Activated CD4-positive, alpha-beta T cell treated with anti-CD3 and anti-CD28 coated beads for 36 hours (primary cell): ENCODE data around the gene LZIC. TPM values are rescaled to one million over a fixed set of nuclear protein-coding genes. Genes with fewer than 3 reads are reported as not detected.
"Not testable (repeated sequence)": the region's sequence is repeated elsewhere in the genome, so short reads cannot be mapped to it uniquely, and the experiment has no call there.

Experiments
- ATAC-seq: fragments of 200-7000 bp; cut with Tn5 transposase; one replicate; pipeline ENCODE4 v1.10.0; 2021; ENCODE audit warnings: mild to moderate bottlenecking, moderate library complexity
- CTCF ChIA-PET: fragments of 350-600 bp; sonication (Branson Sonifier 250); formaldehyde crosslinking; loops from one replicate; lab custom pipeline; 2021; ENCODE audit warnings: antibody characterized with exemption; lab: Charles Lee
- POLR2A ChIA-PET: fragments of 350-600 bp; sonication (Branson Sonifier 250); formaldehyde crosslinking; loops from one replicate; lab custom pipeline; 2021; ENCODE audit warnings: antibody characterized with exemption, inconsistent platforms; lab: Charles Lee
- DNase-seq: peaks from one replicate; pipeline ENCODE4 v3.0.0-alpha.2; 2020
- H3K27ac Mint-ChIP-seq: one replicate; pipeline ENCODE4 v1.8.0; 2021; ENCODE audit warnings: mixed read lengths
- H3K27me3 Mint-ChIP-seq: one replicate; pipeline ENCODE4 v1.8.0; 2021; ENCODE audit warnings: mixed read lengths
- H3K36me3 Mint-ChIP-seq: one replicate; pipeline ENCODE4 v1.8.0; 2021; ENCODE audit warnings: low read depth, mixed read lengths
- H3K4me1 Mint-ChIP-seq: one replicate; pipeline ENCODE4 v1.8.0; 2021; ENCODE audit warnings: mixed read lengths
- H3K4me3 Mint-ChIP-seq: one replicate; pipeline ENCODE4 v1.8.0; 2021; ENCODE audit warnings: mild to moderate bottlenecking, moderate library complexity, mixed read lengths
- H3K9me3 Mint-ChIP-seq: one replicate; pipeline ENCODE4 v1.8.0; 2021; ENCODE audit warnings: low read depth, mixed read lengths
- intact Hi-C, 2 experiments: fragments of 100-400 bp; cut with DNase I in 1 of 2; cut with micrococcal nuclease in 1 of 2; formaldehyde crosslinking; loops; one replicate each; pipeline versions ENCODE4 v1.14.2 to v1.15.1; 2022 to 2024; cut with DNase I, micrococcal nuclease
- total RNA-seq, 2 experiments: library from RNA; stranded (reverse); gene quantifications; one replicate each; pipeline ENCODE4 v1.2.3, GENCODE V29; 2021

LZIC gene
- total RNA-seq, 2 experiments from 2014 or later: 23.4 to 32.0 TPM

DNA sequence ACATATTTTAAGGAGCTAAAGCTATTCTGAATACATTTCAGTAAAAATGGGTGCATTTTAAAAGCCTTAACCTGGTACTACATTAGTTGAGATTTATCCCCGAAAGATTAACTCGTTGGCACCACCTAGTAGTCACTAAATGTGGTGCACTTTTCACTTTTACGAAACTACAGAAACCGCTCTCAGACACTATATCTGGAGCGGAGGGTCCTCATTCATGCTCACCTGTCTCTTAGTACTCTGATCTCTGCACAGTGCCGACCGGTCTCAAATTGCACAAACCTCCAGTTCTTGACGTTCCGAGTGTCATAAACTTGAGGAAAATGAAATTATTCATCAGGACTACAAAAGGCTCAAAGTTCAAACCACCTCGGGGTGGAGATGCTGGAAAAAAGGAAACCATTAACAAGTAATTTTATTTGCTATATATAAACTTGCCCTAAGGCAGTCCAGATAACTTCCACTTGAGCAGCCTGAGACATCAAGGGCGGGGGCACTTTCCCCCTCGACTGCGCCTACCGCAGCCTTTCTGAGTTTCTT is 722 bp downstream of the LZIC start:
- no peaks in the 10 kb centered on the region for H3K9me3 Mint-ChIP-seq
- CTCF ChIA-PET: interaction anchor here (0.7 to 2.0 kb wide), 11 partner anchors 8 to 74 kb away, joined by 3 to 11 read pairs (median 4); partner anchors contain the start of gene CTNNBIP1

DNA sequence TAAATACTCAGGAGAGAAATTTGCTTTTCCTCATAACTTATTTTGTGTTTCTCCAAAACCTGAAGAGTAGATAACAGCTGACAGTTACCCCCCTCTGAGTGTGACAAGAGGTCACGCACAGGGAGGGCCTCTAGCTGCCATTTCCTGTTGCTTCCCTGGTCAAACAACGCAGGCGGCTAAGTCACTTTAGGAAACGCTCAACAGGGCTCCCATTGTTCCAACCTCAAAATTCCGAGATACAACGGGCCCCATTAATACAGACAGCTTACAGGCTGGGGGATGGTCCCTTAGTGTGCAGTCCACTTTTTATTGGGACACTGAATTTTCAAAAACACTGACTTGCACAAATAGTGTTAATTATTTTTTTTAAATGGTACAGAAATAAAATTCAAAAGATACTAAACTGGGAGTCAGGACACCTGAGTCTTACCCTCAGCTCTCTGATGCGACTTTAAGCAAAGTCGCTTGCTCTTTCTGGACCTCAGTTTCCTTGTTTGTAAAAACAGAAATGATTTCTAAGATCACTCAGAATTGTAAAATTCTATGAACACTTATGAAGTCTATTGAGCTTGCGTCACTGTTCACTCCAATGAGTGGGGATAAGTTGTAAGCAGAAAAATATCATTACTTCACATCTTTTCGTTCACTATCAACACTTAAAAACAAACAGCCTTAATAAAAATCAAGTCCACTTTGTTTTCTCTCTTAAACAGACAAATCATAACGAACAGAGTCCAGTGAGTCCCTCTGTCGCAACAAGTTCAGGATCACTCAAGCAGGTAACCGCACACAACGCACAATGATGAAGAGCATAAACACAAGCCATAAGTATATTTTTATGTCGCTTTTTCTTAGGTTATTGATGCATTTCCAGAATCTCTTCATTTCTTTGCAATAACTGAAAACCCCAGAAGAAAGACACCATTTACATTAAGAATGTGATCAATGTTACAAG is 13.5 kb downstream of the LZIC start:
- no peak for ATAC-seq
- no peak for DNase-seq
- intact Hi-C loops: no loop called here
- H3K4me1 Mint-ChIP-seq: no peaks in the 10 kb centered on the region
- ChIA-PET POLR2A (no interaction called here), CTCF (interaction anchor here (1.3 to 1.5 kb wide), 3 partner anchors 12 to 20 kb away, joined by 3 to 6 read pairs (median 3); partner anchors contain the start of genes LZIC and NMNAT1)
- H3K27ac Mint-ChIP-seq: no peak overlapping the region
- peaks cover 29% of the 10 kb centered on the region for H3K36me3 Mint-ChIP-seq
- no peak overlapping the region for H3K4me3 Mint-ChIP-seq
- no peaks in the 10 kb centered on the region for H3K9me3 Mint-ChIP-seq
- H3K27me3 Mint-ChIP-seq: no peaks in the 10 kb centered on the region

More for the DNA sequence above, 722 bp downstream of the LZIC start:
- H3K4me1 Mint-ChIP-seq: peaks cover 18% of the 10 kb centered on the region
- intact Hi-C loops: loop anchor here (1.0 to 5.0 kb wide), 9 partner anchors 40 to 514 kb away; partner anchors contain the start of genes CLSTN1 (in 1 of the 2) and UBE4B (in 1 of the 2)
- ATAC-seq (peak; percentile 50), DNase-seq (peak; percentile 30)
- H3K27ac Mint-ChIP-seq: peak overlapping the region; percentile 98
- POLR2A ChIA-PET: no interaction called here
- H3K27me3 Mint-ChIP-seq: no peaks in the 10 kb centered on the region
- peaks cover 6% of the 10 kb centered on the region for H3K36me3 Mint-ChIP-seq
- H3K4me3 Mint-ChIP-seq: peak overlapping the region; percentile 96

DNA sequence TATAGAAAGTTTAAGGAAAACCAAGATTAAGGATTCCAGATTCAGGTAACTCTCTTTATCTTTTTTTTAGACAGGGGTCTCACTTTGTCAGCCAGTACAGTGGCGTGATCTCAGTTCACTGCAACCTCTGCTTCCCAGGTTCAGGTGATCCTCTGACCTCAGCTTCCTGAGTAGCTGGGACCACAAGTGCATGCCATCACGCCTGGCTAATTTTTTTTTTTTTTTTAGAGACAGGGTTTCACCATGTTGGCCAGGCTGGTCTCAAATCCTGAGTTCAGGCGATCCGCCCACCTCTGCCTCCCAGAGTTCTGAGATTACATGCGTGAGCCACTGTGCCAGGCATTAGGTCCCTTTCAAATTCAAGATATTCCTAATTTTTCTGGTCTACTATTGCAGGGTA is 15.9 kb downstream of the LZIC start:
- CTCF ChIA-PET: interaction anchor here (0.6 kb wide), 2 partner anchors 269 to 698 kb away, joined by 3 read pairs; no protein-coding TSS in a partner anchor

GRCh38 chr1:9922342-9922741 is 20.8 kb downstream of the LZIC start:
- no peak for ATAC-seq
- ChIA-PET CTCF (no interaction called here), POLR2A (no interaction called here)
- intact Hi-C loops: no loop called here
- Mint-ChIP-seq H3K4me1 (peaks cover 9% of the 10 kb centered on the region), H3K36me3 (no peaks in the 10 kb centered on the region), H3K27ac (no peak overlapping the region), H3K9me3 (no peaks in the 10 kb centered on the region), H3K27me3 (no peaks in the 10 kb centered on the region), H3K4me3 (no peak overlapping the region)
- DNase-seq: no peak

More for the DNA sequence above, 15.9 kb downstream of the LZIC start:
- ATAC-seq: no peak
- no peak overlapping the region for H3K27ac Mint-ChIP-seq
- H3K27me3 Mint-ChIP-seq: no peaks in the 10 kb centered on the region
- H3K9me3 Mint-ChIP-seq: no peaks in the 10 kb centered on the region
- no peak for DNase-seq
- H3K4me3 Mint-ChIP-seq: no peak overlapping the region
- H3K36me3 Mint-ChIP-seq: peaks cover 17% of the 10 kb centered on the region
- intact Hi-C loops: no loop called here
- POLR2A ChIA-PET: no interaction called here
- H3K4me1 Mint-ChIP-seq: no peaks in the 10 kb centered on the region

DNA sequence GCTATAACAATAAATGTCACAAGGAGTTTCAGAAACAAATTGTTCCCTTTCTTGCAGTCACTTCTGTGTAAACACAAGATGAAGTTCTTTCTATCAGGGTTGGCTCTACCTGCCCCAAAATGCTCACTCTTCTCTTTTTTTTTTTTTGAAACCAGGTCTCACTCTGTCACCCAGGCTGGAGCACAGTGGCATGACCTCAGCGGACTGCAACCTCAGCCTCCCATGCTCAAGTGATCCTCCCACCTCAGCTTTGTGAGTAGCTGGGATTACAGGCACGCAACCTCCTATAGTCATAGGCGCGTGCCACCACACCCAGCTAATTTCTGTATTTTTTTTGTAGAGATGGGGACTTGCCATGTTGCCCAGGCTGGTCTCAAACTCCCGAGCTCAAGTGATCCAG is 22.6 kb downstream of the LZIC start:
- Mint-ChIP-seq H3K27ac (no peak overlapping the region), H3K36me3 (no peaks in the 10 kb centered on the region), H3K9me3 (no peaks in the 10 kb centered on the region), H3K4me1 (peaks cover 9% of the 10 kb centered on the region), H3K4me3 (no peak overlapping the region), H3K27me3 (no peaks in the 10 kb centered on the region)
- intact Hi-C loops: no loop called here
- ATAC-seq: no peak
- CTCF ChIA-PET: interaction anchor here (1.1 kb wide), 1 partner anchor 52 kb away, joined by 3 read pairs; no protein-coding TSS in a partner anchor
- DNase-seq: no peak
- POLR2A ChIA-PET: no interaction called here

DNA sequence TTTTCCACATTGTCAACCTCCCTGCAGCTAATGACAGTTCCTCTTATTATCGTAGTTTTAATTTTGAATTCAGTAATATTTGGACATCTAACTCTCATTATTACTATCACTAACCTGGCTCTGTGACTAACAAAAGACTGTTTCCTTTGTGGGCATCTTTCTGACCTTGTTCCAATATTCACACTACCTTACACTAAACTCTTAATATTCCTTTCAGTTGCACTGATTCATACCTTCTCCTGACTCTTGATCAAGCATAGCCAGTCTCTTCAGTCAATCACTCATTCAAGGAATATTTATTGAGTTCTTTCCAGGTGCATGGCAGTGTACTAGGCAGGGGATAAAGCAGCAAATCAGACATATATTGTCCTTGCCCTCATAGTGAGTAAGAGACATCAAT is 25.3 kb downstream of the LZIC start:
- Mint-ChIP-seq H3K36me3 (no peaks in the 10 kb centered on the region), H3K9me3 (no peaks in the 10 kb centered on the region), H3K27ac (no peak overlapping the region), H3K4me3 (no peak overlapping the region), H3K4me1 (peaks cover 9% of the 10 kb centered on the region), H3K27me3 (no peaks in the 10 kb centered on the region)
- ATAC-seq (peak; percentile 60), DNase-seq (no peak)
- ChIA-PET CTCF (interaction anchor here (1.0 to 2.5 kb wide), 3 partner anchors 12 to 45 kb away, joined by 3 to 8 read pairs (median 3); no protein-coding TSS in a partner anchor), POLR2A (no interaction called here)
- intact Hi-C loops: no loop called here

DNA sequence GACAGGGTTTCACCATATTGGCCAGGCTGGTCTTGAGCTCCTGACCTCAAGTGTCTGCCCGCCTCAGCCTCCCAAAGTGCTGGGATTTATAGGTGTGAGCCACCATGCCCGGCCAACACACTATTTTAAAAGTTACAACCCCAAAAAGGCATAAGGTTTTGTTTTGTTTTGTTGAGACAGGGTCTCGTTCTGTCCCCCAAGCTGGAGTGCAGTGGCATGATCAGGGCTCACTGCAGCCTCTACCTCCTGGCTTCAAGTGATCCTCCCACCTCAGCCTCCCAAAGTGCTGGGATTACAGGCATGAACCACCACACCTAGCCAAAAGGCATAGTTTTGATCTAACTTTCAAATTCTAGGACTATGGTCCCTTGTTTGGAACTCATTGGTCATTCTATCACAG is 25.7 kb downstream of the LZIC start:
- CTCF ChIA-PET: interaction anchor here (0.6 to 2.5 kb wide), 6 partner anchors 13 to 644 kb away, joined by 3 to 8 read pairs (median 3); no protein-coding TSS in a partner anchor
- intact Hi-C loops, H3K4me3 Mint-ChIP-seq, POLR2A ChIA-PET, DNase-seq, ATAC-seq, H3K9me3 Mint-ChIP-seq, H3K36me3 Mint-ChIP-seq, H3K27ac Mint-ChIP-seq, H3K27me3 Mint-ChIP-seq, H3K4me1 Mint-ChIP-seq: not testable (repeated sequence)

DNA sequence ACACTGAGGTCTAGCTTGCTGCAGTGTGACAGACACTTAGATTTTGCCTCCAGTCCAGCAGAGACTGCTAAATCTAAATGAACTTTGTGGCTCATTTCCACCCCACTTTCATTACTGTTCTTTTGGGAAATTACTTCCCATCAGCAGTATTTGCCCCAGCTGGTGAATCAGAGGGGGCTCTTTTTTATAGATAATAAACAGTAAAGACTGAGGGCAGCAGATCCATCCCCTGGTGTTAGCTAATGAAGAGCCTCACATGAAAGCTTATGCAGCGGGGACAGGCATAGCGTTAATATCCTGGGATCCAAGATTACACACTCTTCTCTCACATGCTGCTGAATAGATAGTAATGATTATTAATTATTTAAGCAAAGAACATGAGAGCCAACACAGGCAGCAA is 26.7 kb downstream of the LZIC start:
- no peak overlapping the region for H3K4me3 Mint-ChIP-seq
- H3K27ac Mint-ChIP-seq: no peak overlapping the region
- H3K9me3 Mint-ChIP-seq: no peaks in the 10 kb centered on the region
- no peaks in the 10 kb centered on the region for H3K36me3 Mint-ChIP-seq
- POLR2A ChIA-PET: no interaction called here
- DNase-seq (no peak), ATAC-seq (no peak)
- CTCF ChIA-PET: interaction anchor here (0.7 to 2.5 kb wide), 4 partner anchors 9 to 65 kb away, joined by 3 to 8 read pairs (median 4); no protein-coding TSS in a partner anchor
- H3K27me3 Mint-ChIP-seq: no peaks in the 10 kb centered on the region
- intact Hi-C loops: no loop called here
- peaks cover 13% of the 10 kb centered on the region for H3K4me1 Mint-ChIP-seq

DNA sequence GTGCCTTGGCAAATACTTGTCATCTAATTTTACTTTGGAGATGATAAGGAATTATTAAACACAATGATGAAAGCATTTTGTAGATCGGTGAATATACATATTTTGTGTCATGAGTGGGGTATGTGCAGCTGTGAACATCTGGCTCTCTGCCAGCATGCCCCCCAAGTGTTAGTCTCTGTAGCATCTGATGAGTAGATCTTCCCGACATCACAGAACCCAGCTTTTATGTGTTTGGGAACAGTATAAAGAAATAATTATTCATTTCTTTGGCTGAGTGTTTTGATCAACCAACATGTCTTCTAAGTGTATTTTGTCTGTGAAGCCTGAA is 28.6 kb downstream of the LZIC start:
- ChIA-PET CTCF (interaction anchor here (0.9 to 1.9 kb wide), 7 partner anchors 35 to 186 kb away, joined by 3 to 12 read pairs (median 3); no protein-coding TSS in a partner anchor), POLR2A (no interaction called here)
- ATAC-seq (no peak), DNase-seq (no peak)
- H3K27ac Mint-ChIP-seq: no peak overlapping the region
- H3K27me3 Mint-ChIP-seq: no peaks in the 10 kb centered on the region
- no peaks in the 10 kb centered on the region for H3K9me3 Mint-ChIP-seq
- no peak overlapping the region for H3K4me3 Mint-ChIP-seq
- intact Hi-C loops: loop anchor here (1.0 to 5.0 kb wide), 3 partner anchors 37 to 1768 kb away; partner anchors contain the start of gene MAD2L2 (in 1 of the 2)
- peaks cover 16% of the 10 kb centered on the region for H3K4me1 Mint-ChIP-seq
- no peaks in the 10 kb centered on the region for H3K36me3 Mint-ChIP-seq

GRCh38 chr1:9912264-9912936 is 30.8 kb downstream of the LZIC start:
- no peak for ATAC-seq
- Mint-ChIP-seq H3K4me1 (peaks cover 22% of the 10 kb centered on the region), H3K27me3 (no peaks in the 10 kb centered on the region), H3K27ac (peak overlapping the region; percentile 51), H3K4me3 (peak overlapping the region; percentile 9), H3K36me3 (no peaks in the 10 kb centered on the region), H3K9me3 (no peaks in the 10 kb centered on the region)
- no peak for DNase-seq
- intact Hi-C loops: loop anchor here (5.0 kb wide), 2 partner anchors 35 to 1770 kb away; partner anchors contain the start of gene MAD2L2 (in 1 of the 2)
- ChIA-PET CTCF (interaction anchor here (1.2 kb wide), 2 partner anchors 35 to 283 kb away, joined by 3 read pairs; no protein-coding TSS in a partner anchor), POLR2A (no interaction called here)
